Vagina (tissue), 2 donors: ENCODE data around the gene MGST3. TPM values are rescaled to one million over a fixed set of nuclear protein-coding genes. Genes with fewer than 3 reads are reported as not detected.
"Not testable (repeated sequence)": the region's sequence is repeated elsewhere in the genome, so short reads cannot be mapped to it uniquely, and the experiment has no call there.

Experiments
- DNase-seq, 2 donors: peaks; one replicate each; pipeline ENCODE4 v3.0.0-alpha.2; 2017; ENCODE audit errors: extremely low spot score in 2 of 2
- H3K27ac ChIP-seq: fragments of 200-600 bp; sonication (generic); one replicate; pipeline ENCODE4 v1.5.1; 2019
- H3K27me3 ChIP-seq: fragments of 200-600 bp; sonication (generic); one replicate; pipeline ENCODE4 v1.5.1; 2019
- H3K36me3 ChIP-seq, 2 donors: fragments of 200-600 bp; sonication (generic); one replicate each; pipeline ENCODE4 v1.5.1; 2017 to 2019
- H3K4me1 ChIP-seq: fragments of 200-600 bp; sonication (generic); one replicate; pipeline ENCODE4 v1.5.1; 2019
- H3K4me3 ChIP-seq, 2 donors: fragments of 200-600 bp; sonication (generic); 1 replicate in 1 of 2; 2 replicates in 1 of 2; pipeline ENCODE4 v1.5.1; 2016 to 2019
- H3K9me3 ChIP-seq: fragments of 200-600 bp; sonication (generic); one replicate; pipeline ENCODE4 v1.5.1; 2019
- CTCF ChIP-seq, 3 experiments: fragments of 450-650 bp in 2 of 3; fragments of 200-600 bp in 1 of 3; sonication (generic) in 1 of 3; IDR thresholded peaks; one replicate each; pipeline ENCODE4 v1.5.1; 2017 to 2019; ENCODE audit warnings: antibody characterized with exemption in 3 of 3, mild to moderate bottlenecking in 2 of 3, moderate library complexity in 2 of 3
- POLR2A ChIP-seq, 2 donors: fragments of 450-650 bp; IDR thresholded peaks; one replicate each; pipeline ENCODE4 v1.6.1; 2017; ENCODE audit warnings: antibody characterized with exemption in 2 of 2, mild to moderate bottlenecking in 2 of 2, moderate library complexity in 2 of 2
- POLR2AphosphoS5 ChIP-seq, 2 donors: sonication (generic); formaldehyde crosslinking; IDR thresholded peaks; one replicate each; pipeline ENCODE4 v1.9.0; 2017; ENCODE audit warnings: antibody characterized with exemption in 2 of 2, mild to moderate bottlenecking in 2 of 2, low read depth in 1 of 2; ENCODE audit not compliant: insufficient read depth in 1 of 2
- intact Hi-C: fragments of 100-400 bp; cut with DNase I; formaldehyde crosslinking; loops from one replicate; pipeline ENCODE4 v1.15.1; 2023
- total RNA-seq: library from RNA; depleted of rRNA; stranded (reverse); fragments of >200 nt; gene quantifications from one replicate; pipeline ENCODE4 v1.2.3, GENCODE V29; 2016

The MGST3 gene
- total RNA-seq = 176 TPM

DNA sequence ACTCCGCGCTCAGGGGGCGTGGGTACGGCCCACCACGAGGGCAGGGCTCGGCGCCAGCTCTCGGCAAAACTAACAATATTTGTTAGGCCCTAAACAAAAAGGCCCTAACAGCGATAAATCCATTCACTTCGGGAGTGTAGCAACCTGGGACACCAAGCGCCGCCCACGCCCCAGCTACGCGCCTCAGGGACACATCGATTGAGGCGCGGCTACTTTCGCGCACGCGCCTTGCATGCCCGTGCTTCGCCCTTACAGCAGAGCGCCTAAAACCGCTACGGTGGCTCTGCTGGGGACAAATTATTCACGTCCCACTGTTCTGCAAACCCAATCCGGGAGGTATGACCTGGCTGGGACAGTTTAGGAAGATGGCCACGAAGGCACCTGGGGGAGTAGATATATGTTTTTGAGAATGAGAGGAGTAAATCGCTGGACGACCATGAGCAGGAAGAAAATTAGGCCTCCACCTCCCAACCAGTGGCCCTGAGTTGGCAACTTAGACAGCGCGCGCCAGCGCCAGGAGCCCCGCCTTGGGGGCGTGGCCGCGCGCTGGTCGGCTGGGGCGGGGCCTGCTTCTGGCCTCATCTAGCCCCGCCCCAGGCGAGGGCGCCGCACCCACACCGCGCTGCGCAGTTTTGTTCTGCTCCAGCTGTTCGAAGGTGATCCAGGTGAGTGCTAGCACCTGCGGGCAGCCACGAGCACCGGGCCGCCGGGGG is at the start of gene MGST3:
MGST3 (plus strand) TSS at position 606 of the 713 bp plus-strand sequence. CDS start 18,614 bp downstream, outside the sequence.
- H3K4me1 ChIP-seq = peaks cover 37% of the 10 kb centered on the region
- H3K36me3 ChIP-seq = no peaks in the 10 kb centered on the region
- peak within 1 kb of the TSS; percentile 78 to 92 for H3K4me3 ChIP-seq
- peak; percentile 90 to 91 for TF ChIP-seq POLR2AphosphoS5 (IDR thresholded peaks at IDR 0.05; ENCODE audit: insufficient read depth in 1 of 2, low read depth in 1 of 2)
- peak in 1 of 2 donors; percentile 81 for TF ChIP-seq POLR2A (IDR thresholded peaks at IDR 0.05)
- TF ChIP-seq CTCF (IDR thresholded peaks at IDR 0.05) = no peak
- DNase-seq = peak in 1 of 2 donors; percentile 96
- H3K27ac ChIP-seq = peak within 1 kb of the TSS; percentile 93
- H3K27me3 ChIP-seq = no peaks in the 10 kb centered on the region
- no peaks in the 10 kb centered on the region for H3K9me3 ChIP-seq
- intact Hi-C loops = no loop called here

DNA sequence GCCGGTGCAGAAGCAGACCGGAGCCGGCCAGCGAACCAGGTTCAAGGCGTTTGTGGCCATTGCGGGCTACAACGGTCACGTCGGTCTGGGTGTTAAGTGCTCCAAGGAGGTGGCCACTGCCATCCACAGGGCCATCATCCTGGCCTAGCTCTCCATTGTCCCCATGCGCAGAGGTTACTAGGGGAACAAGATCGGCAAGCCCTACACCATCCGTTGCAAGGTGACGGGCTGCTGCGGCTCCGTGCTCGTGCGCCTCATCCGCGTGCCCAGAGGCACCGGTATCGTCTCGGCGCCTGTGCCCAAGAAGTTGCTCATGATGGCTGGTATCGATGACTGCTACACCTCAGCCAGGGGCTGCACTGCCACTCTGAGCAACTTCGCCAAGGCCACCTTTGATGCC is 49.1 kb upstream of the MGST3 start:
- Histone ChIP-seq H3K4me3 (no peak overlapping the region), H3K36me3 (no peaks in the 10 kb centered on the region), H3K9me3 (no peaks in the 10 kb centered on the region), H3K27ac (no peak overlapping the region), H3K27me3 (no peaks in the 10 kb centered on the region), H3K4me1 (no peaks in the 10 kb centered on the region)
- intact Hi-C loops = no loop called here
- TF ChIP-seq POLR2AphosphoS5 (IDR thresholded peaks at IDR 0.05; ENCODE audit: insufficient read depth in 1 of 2, low read depth in 1 of 2) (no peak), POLR2A (IDR thresholded peaks at IDR 0.05) (no peak), CTCF (IDR thresholded peaks at IDR 0.05) (no peak)
- no peak for DNase-seq

- H3K27ac ChIP-seq = no peak overlapping the region
- H3K4me3 ChIP-seq = no peak overlapping the region
- H3K9me3 ChIP-seq = no peaks in the 10 kb centered on the region
- H3K4me1 ChIP-seq = no peaks in the 10 kb centered on the region
- TF ChIP-seq POLR2AphosphoS5 (IDR thresholded peaks at IDR 0.05; ENCODE audit: insufficient read depth in 1 of 2, low read depth in 1 of 2) (no peak), CTCF (IDR thresholded peaks at IDR 0.05) (no peak), POLR2A (IDR thresholded peaks at IDR 0.05) (no peak)
- no peaks in the 10 kb centered on the region for H3K27me3 ChIP-seq
- intact Hi-C loops = no loop called here
- no peaks in the 10 kb centered on the region for H3K36me3 ChIP-seq
- DNase-seq = no peak
These were observed 44.6 kb upstream of the MGST3 start for GRCh38 chr1:165586398-165586797.

GRCh38 chr1:165591391-165591790 is 39.6 kb upstream of the MGST3 start:
- not testable (repeated sequence) for DNase-seq, H3K9me3 ChIP-seq, H3K4me3 ChIP-seq, H3K4me1 ChIP-seq, H3K27ac ChIP-seq, H3K36me3 ChIP-seq, H3K27me3 ChIP-seq
- intact Hi-C loops = loop anchor here (5.0 kb wide), 2 partner anchors 184 to 199 kb away; no protein-coding TSS in a partner anchor

GRCh38 chr1:165592945-165593823 is 37.9 kb upstream of the MGST3 start:
- no peak for DNase-seq
- TF ChIP-seq POLR2A (IDR thresholded peaks at IDR 0.05) = no peak
- TF ChIP-seq CTCF (IDR thresholded peaks at IDR 0.05) = peak; percentile 81 to 97 (median 96)
- no peaks in the 10 kb centered on the region for H3K9me3 ChIP-seq
- peaks cover 6% of the 10 kb centered on the region for H3K4me1 ChIP-seq
- intact Hi-C loops = loop anchor here (5.0 kb wide), 2 partner anchors 186 to 201 kb away; no protein-coding TSS in a partner anchor
- no peaks in the 10 kb centered on the region for H3K36me3 ChIP-seq
- H3K27me3 ChIP-seq = no peaks in the 10 kb centered on the region
- H3K4me3 ChIP-seq = no peak overlapping the region
- H3K27ac ChIP-seq = no peak overlapping the region
